H1 (cell line): ENCODE measurements around the gene TTLL7.

ENCODE experiments used
- CBX5 ChIP-seq: fragments of 300-800, 300-1000 bp; sonication (generic); IDR thresholded peaks from 2 replicates; pipeline ENCODE4 v1.7.1; 2016; ENCODE audit warnings: antibody characterized with exemption, low read length, low read depth
- CEBPB ChIP-seq: IDR thresholded peaks from 2 replicates; pipeline ENCODE4 v1.6.1; 2012; ENCODE audit warnings: low read depth, low read length
- CTCF ChIP-seq, 3 experiments: IDR thresholded peaks; 1 replicate in 2 of 3; 2 replicates in 1 of 3; pipeline versions ENCODE4 v1.5.1 to v1.6.1; 2011; ENCODE audit warnings: low read length in 3 of 3, mild to moderate bottlenecking in 3 of 3, inconsistent platforms in 2 of 3, low read depth in 1 of 3, moderate library complexity in 1 of 3; ENCODE audit not compliant: insufficient read depth in 1 of 3; ENCODE audit errors: control extremely low read depth in 1 of 3
- EGR1 ChIP-seq: IDR thresholded peaks from 2 replicates; pipeline ENCODE4 v1.6.1; 2011; ENCODE audit warnings: low read depth, low read length, borderline replicate concordance
- EZH2 ChIP-seq: fragments of 200-600 bp; sonication (generic); IDR thresholded peaks from 2 replicates; pipeline ENCODE4 v1.7.1; 2012; ENCODE audit warnings: low read depth, mild to moderate bottlenecking, moderate library complexity, low read length, inconsistent platforms; ENCODE audit not compliant: severe bottlenecking
- FOSL1 ChIP-seq: IDR thresholded peaks from 2 replicates; pipeline ENCODE4 v1.6.1; 2011; ENCODE audit warnings: mild to moderate bottlenecking, low read depth, low read length, moderate library complexity; ENCODE audit not compliant: insufficient read depth
- KDM1A ChIP-seq: fragments of 200-600, 300-600 bp; sonication (generic); IDR thresholded peaks from 2 replicates; pipeline ENCODE4 v1.7.1; 2016; ENCODE audit warnings: mild to moderate bottlenecking, low read length, borderline replicate concordance
- MAFK ChIP-seq: IDR thresholded peaks from 2 replicates; pipeline ENCODE4 v1.6.1; 2012; ENCODE audit warnings: low read depth, mild to moderate bottlenecking, improper control_type of control experiment, low read length
- POLR2A ChIP-seq, 2 experiments: IDR thresholded peaks; 1 replicate in 1 of 2; 2 replicates in 1 of 2; pipeline ENCODE4 v1.6.1; 2011; ENCODE audit warnings: low read depth in 2 of 2, low read length in 2 of 2, mild to moderate bottlenecking in 2 of 2; ENCODE audit errors: control extremely low read depth in 1 of 2
- POLR2AphosphoS5 ChIP-seq: IDR thresholded peaks from 2 replicates; pipeline ENCODE4 v1.6.1; 2011; ENCODE audit warnings: low read depth, low read length
- RAD21 ChIP-seq, 2 experiments: IDR thresholded peaks in 1 of 2; conservative IDR thresholded peaks in 1 of 2; 2 replicates each; pipeline ENCODE4 v1.6.1; 2011; ENCODE audit warnings: low read depth in 2 of 2, low read length in 2 of 2, improper control_type of control experiment in 1 of 2, inconsistent platforms in 1 of 2, mild to moderate bottlenecking in 1 of 2, moderate library complexity in 1 of 2
- SP1 ChIP-seq: IDR thresholded peaks from 2 replicates; pipeline ENCODE4 v1.6.1; 2011; ENCODE audit warnings: low read depth, low read length
- USF2 ChIP-seq: IDR thresholded peaks from 2 replicates; pipeline ENCODE4 v1.6.1; 2011; ENCODE audit warnings: low read length, improper control_type of control experiment
- ZNF274 ChIP-seq: IDR thresholded peaks from 2 replicates; pipeline ENCODE4 v1.7.0; 2012; ENCODE audit warnings: low read length, borderline replicate concordance; ENCODE audit errors: extremely low read depth

GRCh38 chr1:83967336-83967735 is 31.6 kb downstream of the TTLL7 start:
- TF ChIP-seq KDM1A (no peak), RAD21 (IDR thresholded peaks at IDR 0.05 in 1 of 2, conservative IDR thresholded peaks at IDR 0.05 in 1 of 2; ENCODE audit: low read depth in 2 of 2, low read length in 2 of 2) (no peak), CTCF (IDR thresholded peaks at IDR 0.05; ENCODE audit: control extremely low read depth in 1 of 3, insufficient read depth in 1 of 3, low read depth in 1 of 3, low read length in 3 of 3) (no peak), POLR2AphosphoS5 (no peak), EZH2 (no peak), EGR1 (no peak), FOSL1 (no peak), CBX5 (no peak), POLR2A (IDR thresholded peaks at IDR 0.05; ENCODE audit: control extremely low read depth in 1 of 2, low read depth in 2 of 2, low read length in 2 of 2) (no peak), CEBPB (no peak), ZNF274 (no peak), SP1 (no peak), USF2 (no peak), MAFK (no peak)
